ENCODE measurements around the gene PFKL.

DNA sequence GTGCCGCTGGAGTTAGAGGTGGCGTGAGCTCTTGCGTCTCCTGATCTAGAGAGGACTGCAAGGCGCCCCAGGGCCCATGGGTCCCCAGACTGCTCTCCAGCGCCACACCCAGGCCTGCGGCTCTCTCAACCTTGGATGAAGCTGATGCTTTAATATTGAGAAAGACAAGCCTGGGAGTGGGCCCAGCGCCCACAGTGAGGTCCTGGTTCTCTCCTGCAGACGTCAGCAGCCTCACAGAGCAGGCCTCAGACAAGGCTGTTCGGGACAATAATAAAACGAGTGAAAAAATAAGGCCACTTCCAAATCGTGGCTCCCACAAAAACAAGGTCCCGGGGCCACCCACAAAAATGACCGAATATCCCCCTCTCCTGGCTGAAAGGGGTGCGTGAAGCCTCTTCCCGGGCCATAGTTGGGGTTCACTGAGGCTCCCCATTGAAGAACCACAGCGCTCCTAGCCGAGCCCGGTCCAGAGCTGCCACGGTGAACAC, 32.2 kb upstream of the PFKL start:
- TF ChIP-seq CTCF (IDR thresholded peaks at IDR 0.05), result no peak
- no peak for TF ChIP-seq POLR2A (IDR thresholded peaks at IDR 0.05)

Measured in lower leg skin (tissue), 3 donors.